H4 (cell line): ENCODE measurements around the gene RPL10. TPM values are rescaled to one million over a fixed set of nuclear protein-coding genes. Genes with fewer than 3 reads are reported as not detected.

Experiments used
- DNase-seq: peaks from one replicate; pipeline ENCODE4 v3.0.0-alpha.2; 2015; ENCODE audit warnings: low spot score
- total RNA-seq: library from RNA; depleted of rRNA; stranded (reverse); fragments of >200 nt; shearing (Covaris generic); gene quantifications from 2 replicates; pipeline ENCODE4 v1.2.3, GENCODE V29; 2014

Gene RPL10
- total RNA-seq, 1 experiment from 2014 or later, result 5,829 TPM

- no peak for DNase-seq
Observed at GRCh38 chrX:154430916-154431315, 32.7 kb downstream of the RPL10 start.

GRCh38 chrX:154431341-154431740, 33.2 kb downstream of the RPL10 start:
- DNase-seq, result no peak

GRCh38 chrX:154432210-154432609, 34.0 kb downstream of the RPL10 start:
- DNase-seq, result no peak

GRCh38 chrX:154433605-154434004, 35.4 kb downstream of the RPL10 start:
- no peak for DNase-seq

GRCh38 chrX:154434394-154435168, 36.4 kb downstream of the RPL10 start:
- no peak for DNase-seq

GRCh38 chrX:154435171-154435733, 37.1 kb downstream of the RPL10 start:
- DNase-seq, result no peak

GRCh38 chrX:154436374-154436982, 38.3 kb downstream of the RPL10 start:
- no peak for DNase-seq

GRCh38 chrX:154436983-154437752, 39.0 kb downstream of the RPL10 start, which contains the start of gene GDI1:
Gene GDI1 (plus strand): TSS chrX:154437154. CDS start chrX:154437255, 101 bp downstream.
- DNase-seq, result no peak

GRCh38 chrX:154437971-154438893, 40.1 kb downstream of the RPL10 start:
- no peak for DNase-seq

- no peak for DNase-seq
Observed at GRCh38 chrX:154439841-154440240, 41.7 kb downstream of the RPL10 start.

GRCh38 chrX:154440623-154441357, 42.6 kb downstream of the RPL10 start:
- no peak for DNase-seq

- no peak for DNase-seq
Observed at GRCh38 chrX:154441564-154441963, 43.4 kb downstream of the RPL10 start.

GRCh38 chrX:154441984-154442707, 44.0 kb downstream of the RPL10 start:
- DNase-seq, result no peak

GRCh38 chrX:154443479-154443910, 45.3 kb downstream of the RPL10 start:
- no peak for DNase-seq

- DNase-seq, result peak; percentile 52
Observed at GRCh38 chrX:154443992-154444754, 46.0 kb downstream of the RPL10 start, which contains the start of gene FAM50A. Gene FAM50A (plus strand): TSS chrX:154444141. CDS start chrX:154444236, 95 bp downstream.

GRCh38 chrX:154444755-154445246, 46.6 kb downstream of the RPL10 start:
- DNase-seq, result no peak

GRCh38 chrX:154445776-154446175, 47.6 kb downstream of the RPL10 start:
- no peak for DNase-seq

GRCh38 chrX:154446430-154446829, 48.3 kb downstream of the RPL10 start:
- no peak for DNase-seq

- DNase-seq, result no peak
Observed at GRCh38 chrX:154448484-154448883, 50.3 kb downstream of the RPL10 start.
